ENCODE measurements around the gene RNF26. TPM values are rescaled to one million over a fixed set of nuclear protein-coding genes. Genes with fewer than 3 reads are reported as not detected.

RNF26 gene
- total and polyA plus RNA-seq, 2 of the 4 experiments (the other 2 are of a cell fraction), result 3.4 to 36.7 TPM

GRCh38 chr11:119342362-119343130 lies 8.2 kb downstream of the RNF26 start:
- no peak overlapping the region for H3K4me2 ChIP-seq (ENCODE audit: low read depth, low read length)
- H3K27ac ChIP-seq (ENCODE audit: insufficient read depth, low read length), result no peak overlapping the region
- H3K4me1 ChIP-seq (ENCODE audit: control insufficient read depth, insufficient read depth, low read length), result peaks cover 13% of the 10 kb centered on the region
- in situ Hi-C loops (cut with MboI; ENCODE audit: low sequenced_read_pairs), result no loop called here
- DNase-seq (no peak), ATAC-seq (ENCODE audit: low read depth) (no peak)
- no peak overlapping the region for H3K4me3 ChIP-seq (ENCODE audit: insufficient read depth, low read depth, low read length)
- CTCF ChIA-PET, result interaction anchor here (1.2 kb wide), 1 partner anchor 14 kb away, joined by 3 read pairs; no protein-coding TSS in a partner anchor
- H3K23ac ChIP-seq (ENCODE audit: low read depth, low read length), result peak overlapping the region; percentile 2; the same call in 1 of the 2 replicates
- no peak overlapping the region for H4K91ac ChIP-seq (ENCODE audit: insufficient read depth, low read depth, low read length)
- no CpG with 5 or more reads among the region's 10 CpGs for WGBS, 2 experiments (ENCODE audit: extremely low coverage in 2 of 2, insufficient read length in 1 of 2)
- peaks cover 8 to 14% of the 10 kb centered on the region in 2 experiments; a peak in 3 of 4 replicates for H3K79me1 ChIP-seq (ENCODE audit: low read depth in 1 of 2, low read length in 2 of 2)
- H3K4ac ChIP-seq (ENCODE audit: low read depth, low read length), result no peak overlapping the region
- no peak overlapping the region for H4K5ac ChIP-seq (ENCODE audit: low read depth, low read length)
- no peaks in the 10 kb centered on the region for H3K9me1 ChIP-seq (ENCODE audit: insufficient read depth, low read length)
- peaks cover 4% of the 10 kb centered on the region; the same call in 1 of the 2 replicates for H4K20me1 ChIP-seq (ENCODE audit: insufficient read depth, low read length)
- TF ChIP-seq POLR2A (IDR thresholded peaks at IDR 0.05; ENCODE audit: low read depth, low read length), result no peak
- H3K27me3 ChIP-seq (ENCODE audit: control insufficient read depth, insufficient read depth, low read length), result peaks cover 19% of the 10 kb centered on the region
- no peaks in the 10 kb centered on the region for H3K36me3 ChIP-seq (ENCODE audit: control insufficient read depth, insufficient read depth, low read length)
- H4K8ac ChIP-seq (ENCODE audit: low read depth in 2 of 2, low read length in 2 of 2), result no peak overlapping the region
- no peak overlapping the region for H2AFZ ChIP-seq (replicated peaks; ENCODE audit: low read length, poor library complexity)
- H2AK5ac ChIP-seq (ENCODE audit: low read depth, low read length), result no peak overlapping the region
- H2BK15ac ChIP-seq (ENCODE audit: low read depth, low read length), result no peak overlapping the region
- H3K14ac ChIP-seq (replicated peaks; ENCODE audit: low read depth, low read length), result no peak overlapping the region
- H2BK5ac ChIP-seq (ENCODE audit: low read depth, low read length, poor library complexity, severe bottlenecking), result no peak overlapping the region
- no peaks in the 10 kb centered on the region for H3K9me3 ChIP-seq (ENCODE audit: control insufficient read depth, insufficient read depth, low read length)
- POLR2A ChIA-PET (ENCODE audit: unreplicated experiment), result no interaction called here
- intact Hi-C loops (cut with micrococcal nuclease), result no loop called here
- H2AK9ac ChIP-seq (replicated peaks; ENCODE audit: low read depth, low read length, poor library complexity), result no peak overlapping the region
- no peak overlapping the region for H2BK120ac ChIP-seq (ENCODE audit: low read depth, low read length)
- no peak overlapping the region for H2BK20ac ChIP-seq (ENCODE audit: low read depth, low read length)
- no peak overlapping the region for H3K9ac ChIP-seq (ENCODE audit: low read depth, low read length)
- H3K18ac ChIP-seq (ENCODE audit: low read depth, low read length), result no peak overlapping the region
- dilution Hi-C loops (cut with HindIII; ENCODE audit: low sequenced_read_pairs, unreplicated experiment), result no loop called here
- no TSS peak for BruUV-seq (replicated peaks)
- H3K56ac ChIP-seq (ENCODE audit: extremely low read depth, insufficient read depth, low read length), result no peak overlapping the region

All from IMR-90 (cell line).